ENCODE measurements around the gene NT5DC3. TPM values are rescaled to one million over a fixed set of nuclear protein-coding genes. Genes with fewer than 3 reads are reported as not detected.

The NT5DC3 gene
- total RNA-seq, 1 experiment from 2014 or later = 11.8 TPM

DNA sequence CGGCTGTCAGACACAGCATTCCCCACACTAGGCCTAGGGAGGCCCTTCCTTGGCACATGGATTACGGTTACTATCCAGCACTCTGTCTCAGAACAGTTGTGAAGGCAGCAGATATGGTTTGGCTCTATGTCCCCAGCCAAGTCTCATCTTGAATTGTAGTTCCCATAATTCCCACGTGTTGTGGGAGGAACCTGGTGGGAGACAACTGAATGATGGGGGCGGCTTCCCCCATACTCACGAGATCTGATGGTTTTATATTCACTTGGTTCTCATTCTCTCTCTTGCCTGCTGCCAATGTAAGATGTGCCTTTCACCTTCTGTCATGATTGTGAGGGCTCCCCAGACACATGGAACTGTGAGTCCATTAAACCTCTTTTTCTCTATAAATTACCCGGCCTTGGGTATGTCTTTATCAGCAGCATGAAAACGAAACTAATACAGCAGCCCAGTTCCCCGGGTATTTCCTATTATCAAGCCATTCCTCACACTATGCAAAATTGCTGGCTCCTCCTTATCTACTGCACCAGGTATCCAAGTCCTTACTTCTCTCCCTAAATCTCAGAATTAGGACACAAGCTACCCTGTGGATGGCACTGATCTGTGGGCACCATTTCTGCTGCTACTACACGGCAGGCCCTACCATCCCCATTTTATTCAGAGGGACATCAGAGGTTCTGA, 33.3 kb downstream of the NT5DC3 start:
- H3K9me3 ChIP-seq = no peaks in the 10 kb centered on the region
- no peaks in the 10 kb centered on the region for H3K27me3 ChIP-seq
- no peak for DNase-seq
- H3K4me3 ChIP-seq = no peak overlapping the region
- peaks cover 47% of the 10 kb centered on the region for H3K36me3 ChIP-seq

GRCh38 chr12:103806803-103807202, 34.2 kb downstream of the NT5DC3 start:
- Histone ChIP-seq H3K9me3 (no peaks in the 10 kb centered on the region), H3K4me3 (no peak overlapping the region), H3K36me3 (peaks cover 43% of the 10 kb centered on the region), H3K27me3 (no peaks in the 10 kb centered on the region)
- peak; percentile 78 for DNase-seq

DNA sequence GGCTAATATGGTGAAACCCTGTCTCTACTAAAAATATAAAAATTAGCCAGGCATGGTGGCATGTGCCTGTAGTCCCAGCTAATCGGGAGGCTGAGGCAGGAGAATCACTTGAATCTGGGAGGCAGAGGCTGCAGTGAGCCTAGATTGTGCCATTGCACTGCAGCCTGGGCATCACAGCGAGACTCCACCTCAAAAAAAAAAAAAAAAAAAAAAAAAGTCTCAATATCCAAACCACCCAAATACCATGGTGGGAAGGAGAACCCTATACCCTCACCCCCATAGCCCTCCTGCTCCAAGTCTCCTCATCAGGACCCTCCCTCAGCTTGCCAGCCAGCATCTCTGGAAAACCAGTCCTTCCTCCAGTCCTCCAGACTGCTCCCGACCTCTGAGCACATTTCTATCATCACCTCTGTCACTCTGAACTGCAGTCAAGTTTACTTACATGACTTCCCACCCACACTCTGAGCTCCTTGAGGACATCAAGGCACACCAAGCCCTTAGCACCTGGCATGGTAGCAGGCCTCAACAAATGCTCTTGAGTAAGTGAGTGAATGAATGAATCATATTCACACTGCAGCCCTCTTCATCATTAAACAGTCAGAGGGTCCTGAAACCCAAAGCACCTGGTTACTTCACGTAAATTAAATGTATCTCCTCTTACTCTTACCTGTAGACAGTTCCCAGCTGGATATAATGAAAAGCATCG, 35.2 kb downstream of the NT5DC3 start:
- H3K9me3 ChIP-seq = no peaks in the 10 kb centered on the region
- no peak for DNase-seq
- H3K27me3 ChIP-seq = no peaks in the 10 kb centered on the region
- peaks cover 37% of the 10 kb centered on the region for H3K36me3 ChIP-seq
- no peak overlapping the region for H3K4me3 ChIP-seq

- peaks cover 29% of the 10 kb centered on the region for H3K36me3 ChIP-seq
- no peak overlapping the region for H3K4me3 ChIP-seq
- no peak for DNase-seq
- H3K9me3 ChIP-seq = no peaks in the 10 kb centered on the region
- H3K27me3 ChIP-seq = no peaks in the 10 kb centered on the region
These were observed 37.2 kb downstream of the NT5DC3 start for GRCh38 chr12:103803847-103804246.

GRCh38 chr12:103802586-103802886, 38.5 kb downstream of the NT5DC3 start:
- no peaks in the 10 kb centered on the region for H3K9me3 ChIP-seq
- no peak for DNase-seq
- peaks cover 31% of the 10 kb centered on the region for H3K36me3 ChIP-seq
- no peaks in the 10 kb centered on the region for H3K27me3 ChIP-seq
- H3K4me3 ChIP-seq = no peak overlapping the region

- no peaks in the 10 kb centered on the region for H3K9me3 ChIP-seq
- H3K36me3 ChIP-seq = peaks cover 31% of the 10 kb centered on the region
- no peak overlapping the region for H3K4me3 ChIP-seq
- H3K27me3 ChIP-seq = no peaks in the 10 kb centered on the region
- DNase-seq = peak; percentile 86
These were observed 39.1 kb downstream of the NT5DC3 start for GRCh38 chr12:103801709-103802585.

DNA sequence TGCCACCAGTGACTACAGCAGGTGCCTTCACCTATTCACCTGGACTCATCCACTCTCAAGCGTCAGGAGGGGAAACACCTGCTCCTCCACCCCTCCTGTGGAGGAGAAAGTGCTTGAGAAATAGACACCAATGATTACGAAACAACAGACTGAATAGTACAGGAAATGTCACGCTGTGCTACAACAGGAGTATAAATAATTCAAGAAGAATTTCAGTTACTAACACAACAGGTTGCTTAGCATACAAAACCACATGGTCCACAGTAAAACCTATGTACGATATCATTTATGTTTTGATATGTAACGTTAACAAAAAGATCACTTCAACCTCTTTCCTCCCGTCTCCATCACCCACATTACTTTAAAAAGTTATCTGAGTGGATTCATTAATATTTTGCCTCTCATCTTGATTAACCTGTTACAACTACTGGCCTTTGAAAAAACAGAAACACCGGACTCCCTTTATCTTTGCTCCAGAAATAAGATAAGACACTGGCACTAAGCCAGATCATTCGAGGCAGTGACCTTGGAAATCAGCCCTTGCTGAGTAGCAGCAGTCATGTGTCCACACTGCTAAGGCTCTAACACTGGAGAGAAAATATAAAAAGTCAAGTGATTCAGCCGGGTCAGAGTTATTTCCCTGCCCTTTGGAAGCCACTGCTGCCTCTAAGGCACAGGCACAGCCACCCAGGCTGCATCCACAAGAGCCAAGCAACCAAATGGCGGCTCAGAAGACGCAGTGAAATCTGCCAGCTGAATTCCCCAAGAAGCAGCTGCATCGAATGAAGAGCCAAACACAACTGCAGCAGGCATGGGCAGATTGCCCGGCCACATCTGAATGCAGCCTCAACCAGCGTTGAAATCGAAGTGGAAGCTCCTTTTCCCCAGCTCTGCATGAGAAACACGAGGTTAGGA, 40.9 kb downstream of the NT5DC3 start:
- Histone ChIP-seq H3K4me3 (no peak overlapping the region), H3K36me3 (peaks cover 26% of the 10 kb centered on the region), H3K9me3 (no peaks in the 10 kb centered on the region), H3K27me3 (no peaks in the 10 kb centered on the region)
- DNase-seq = peak; percentile 87

DNA sequence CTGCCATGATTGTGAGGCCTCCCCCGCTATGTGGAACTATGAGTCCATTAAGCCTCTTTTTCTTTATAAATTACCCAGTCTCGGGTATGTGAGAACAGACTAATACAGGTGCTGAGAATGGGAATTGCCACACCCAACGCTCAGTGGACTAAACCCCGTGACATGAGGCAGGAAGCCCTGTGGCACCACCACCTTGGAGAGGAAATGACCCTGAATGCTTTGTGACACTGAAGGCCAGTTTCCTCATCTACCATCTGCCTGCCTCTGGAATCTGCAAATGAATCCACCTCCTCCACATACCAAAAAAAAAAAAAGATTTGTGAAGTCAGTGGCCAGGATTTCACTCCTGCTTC, 41.6 kb downstream of the NT5DC3 start:
- H3K4me3 ChIP-seq = no peak overlapping the region
- H3K9me3 ChIP-seq = no peaks in the 10 kb centered on the region
- no peak for DNase-seq
- no peaks in the 10 kb centered on the region for H3K27me3 ChIP-seq
- peaks cover 30% of the 10 kb centered on the region for H3K36me3 ChIP-seq

DNA sequence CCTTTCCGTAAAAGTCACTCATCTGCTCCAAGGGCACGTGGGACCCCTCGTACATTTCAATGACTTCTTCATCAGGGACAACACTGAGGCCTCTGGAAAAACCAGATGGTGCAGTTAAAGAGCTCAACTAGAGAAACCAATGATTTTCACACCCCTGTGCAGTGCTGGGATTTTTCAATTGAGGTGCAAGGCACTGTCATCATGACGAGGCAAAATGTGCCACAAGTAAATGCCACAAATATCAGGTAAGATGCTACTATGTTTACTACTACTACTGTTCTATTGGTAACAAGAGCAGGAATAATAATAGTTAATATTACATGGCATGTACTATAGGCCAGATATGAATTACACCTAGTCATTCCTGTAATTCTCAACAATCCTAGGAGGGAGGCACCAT, 42.4 kb downstream of the NT5DC3 start:
- no peak overlapping the region for H3K4me3 ChIP-seq
- DNase-seq = no peak
- H3K9me3 ChIP-seq = no peaks in the 10 kb centered on the region
- no peaks in the 10 kb centered on the region for H3K27me3 ChIP-seq
- peaks cover 36% of the 10 kb centered on the region for H3K36me3 ChIP-seq

GRCh38 chr12:103794309-103795213, 46.5 kb downstream of the NT5DC3 start:
- Histone ChIP-seq H3K36me3 (peaks cover 51% of the 10 kb centered on the region), H3K27me3 (no peaks in the 10 kb centered on the region), H3K9me3 (no peaks in the 10 kb centered on the region), H3K4me3 (no peak overlapping the region)
- no peak for DNase-seq

DNA sequence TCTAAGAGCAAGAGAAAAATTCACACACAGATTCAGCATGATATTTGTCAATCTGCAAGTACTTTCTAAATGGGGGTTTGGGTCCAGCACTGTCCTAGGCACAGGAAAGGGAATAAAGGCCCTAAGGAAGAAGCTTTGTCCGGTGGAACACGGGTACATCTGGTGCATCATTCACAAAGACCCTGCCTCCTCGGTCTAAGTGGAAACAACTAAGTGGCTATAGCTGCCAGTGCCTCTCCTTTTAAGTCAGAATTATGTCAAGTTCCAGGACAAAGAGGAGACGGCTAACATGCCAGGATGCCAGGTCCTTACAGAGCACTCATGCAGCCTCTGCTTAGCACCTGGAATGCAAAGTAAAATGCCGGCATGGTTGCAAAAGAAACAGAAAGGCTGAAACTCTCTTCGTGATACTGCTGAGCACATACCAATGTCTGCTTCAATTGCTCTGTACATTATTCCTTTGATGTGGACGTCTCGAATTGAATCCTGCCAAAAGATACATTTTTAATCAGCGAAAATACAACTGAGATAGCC, 47.5 kb downstream of the NT5DC3 start:
- Histone ChIP-seq H3K4me3 (no peak overlapping the region), H3K36me3 (peaks cover 44% of the 10 kb centered on the region), H3K9me3 (no peaks in the 10 kb centered on the region), H3K27me3 (no peaks in the 10 kb centered on the region)
- no peak for DNase-seq

GRCh38 chr12:103793046-103793445, 48.0 kb downstream of the NT5DC3 start:
- Histone ChIP-seq H3K4me3 (no peak overlapping the region), H3K27me3 (no peaks in the 10 kb centered on the region), H3K36me3 (peaks cover 39% of the 10 kb centered on the region), H3K9me3 (no peaks in the 10 kb centered on the region)
- DNase-seq = no peak

- no peaks in the 10 kb centered on the region for H3K27me3 ChIP-seq
- H3K36me3 ChIP-seq = peaks cover 38% of the 10 kb centered on the region
- DNase-seq = no peak
- no peak overlapping the region for H3K4me3 ChIP-seq
- H3K9me3 ChIP-seq = no peaks in the 10 kb centered on the region
These were observed 49.6 kb downstream of the NT5DC3 start for GRCh38 chr12:103791350-103791920.

GRCh38 chr12:103786201-103786600, 54.8 kb downstream of the NT5DC3 start:
- Histone ChIP-seq H3K36me3 (peaks cover 24% of the 10 kb centered on the region), H3K4me3 (no peak overlapping the region), H3K27me3 (no peaks in the 10 kb centered on the region), H3K9me3 (no peaks in the 10 kb centered on the region)
- DNase-seq = no peak

Data from MG63 (cell line).